HEK293T (cell line): ENCODE results near the gene EPS8.

ENCODE experiments used
- CTCF ChIA-PET: fragments of 350-600 bp; formaldehyde crosslinking; extraction: SDS; loops from one replicate; lab custom pipeline; 2021; ENCODE audit warnings: antibody characterized with exemption, inconsistent platforms; lab: Yijun Ruan, JAX
- POLR2A ChIA-PET: fragments of 350-600 bp; formaldehyde crosslinking; extraction: SDS; loops from one replicate; lab custom pipeline; 2020; ENCODE audit warnings: antibody characterized with exemption, inconsistent platforms; lab: Yijun Ruan, JAX
- DNase-seq: peaks from one replicate; pipeline ENCODE4 v3.0.0; 2012; ENCODE audit warnings: mixed read lengths; ENCODE audit errors: extremely low spot score
- ARNT ChIP-seq: fragments of 450-650 bp; IDR thresholded peaks from 2 replicates; pipeline ENCODE4 v1.6.1; 2017; ENCODE audit warnings: mild to moderate bottlenecking
- BHLHE40 ChIP-seq: fragments of 450-650 bp; IDR thresholded peaks from 2 replicates; pipeline ENCODE4 v1.6.1; 2016; ENCODE audit warnings: mild to moderate bottlenecking, moderate library complexity, borderline replicate concordance
- CTBP1 ChIP-seq: fragments of 450-650 bp; IDR thresholded peaks from 2 replicates; pipeline ENCODE4 v1.6.1; 2016; ENCODE audit warnings: borderline replicate concordance
- ELF4 ChIP-seq: fragments of 450-650 bp; IDR thresholded peaks from 2 replicates; pipeline ENCODE4 v1.6.1; 2017; ENCODE audit warnings: antibody characterized with exemption
- FOXA1 ChIP-seq: fragments of 450-650 bp; IDR thresholded peaks from 2 replicates; pipeline ENCODE4 v1.6.1; 2016; ENCODE audit warnings: mild to moderate bottlenecking
- FOXK2 ChIP-seq: fragments of 450-650 bp; IDR thresholded peaks from 2 replicates; pipeline ENCODE4 v1.6.1; 2016; ENCODE audit warnings: mild to moderate bottlenecking
- FOXM1 ChIP-seq: fragments of 450-650 bp; IDR thresholded peaks from 2 replicates; pipeline ENCODE4 v1.6.1; 2017; ENCODE audit warnings: mild to moderate bottlenecking, borderline replicate concordance
- HDGF ChIP-seq: fragments of 450-650 bp; IDR thresholded peaks from 2 replicates; pipeline ENCODE4 v1.6.1; 2017; ENCODE audit warnings: antibody characterized with exemption, borderline replicate concordance
- L3MBTL2 ChIP-seq: fragments of 450-650 bp; conservative IDR thresholded peaks from 2 replicates; pipeline ENCODE4 v1.6.1; 2016; ENCODE audit warnings: mild to moderate bottlenecking
- LEF1 ChIP-seq: fragments of 450-650 bp; IDR thresholded peaks from 2 replicates; pipeline ENCODE4 v1.6.1; 2017; ENCODE audit warnings: mild to moderate bottlenecking, borderline replicate concordance
- NFRKB ChIP-seq: fragments of 450-650 bp; IDR thresholded peaks from 2 replicates; pipeline ENCODE4 v1.6.1; 2016; ENCODE audit warnings: mild to moderate bottlenecking, moderate library complexity
- SP1 ChIP-seq: fragments of 450-650 bp; IDR thresholded peaks from 2 replicates; pipeline ENCODE4 v1.6.1; 2017
- SUZ12 ChIP-seq: fragments of 450-650 bp; IDR thresholded peaks from 2 replicates; pipeline ENCODE4 v1.6.1; 2016; ENCODE audit warnings: mild to moderate bottlenecking
- TARDBP ChIP-seq: fragments of 450-650 bp; IDR thresholded peaks from 2 replicates; pipeline ENCODE4 v1.6.1; 2016
- ZNF384 ChIP-seq: fragments of 450-650 bp; IDR thresholded peaks from 2 replicates; pipeline ENCODE4 v1.6.1; 2016
- TF ChIP-seq, protein P1 (sequence below): fragments of 450-650 bp; IDR thresholded peaks from 2 replicates; pipeline ENCODE4 v1.6.1; 2016

The EPS8 gene

DNA sequence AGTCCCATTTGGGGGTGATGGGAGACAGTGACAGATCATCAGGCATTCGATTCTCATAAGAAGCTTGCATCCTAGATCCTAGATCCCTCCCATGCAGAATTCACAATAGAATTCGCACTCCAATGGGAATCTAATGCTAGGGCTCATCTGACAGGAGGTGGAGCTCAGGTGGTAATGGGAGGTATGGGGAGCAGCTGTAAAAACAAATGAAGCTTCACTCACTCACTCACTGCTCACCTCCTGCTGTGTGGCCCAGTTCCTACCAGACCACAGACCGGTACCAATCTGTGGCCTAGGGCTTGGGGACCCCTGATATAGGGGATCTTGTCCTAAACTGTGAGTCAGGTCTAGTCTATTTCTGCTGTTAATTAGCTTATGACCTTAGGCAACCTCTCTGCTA is 40.1 kb upstream of the EPS8 start:
- CTCF ChIA-PET, result no interaction called here
- DNase-seq, result no peak

GRCh38 chr12:15827136-15827535 is 37.9 kb upstream of the EPS8 start:
- CTCF ChIA-PET, result interaction anchor here (1.2 kb wide), 1 partner anchor 31 kb away, joined by 4 read pairs; no protein-coding TSS in a partner anchor
- DNase-seq, result no peak
- POLR2A ChIA-PET, result no interaction called here
- TF ChIP-seq SUZ12, result no peak
- no peak for TF ChIP-seq FOXM1
- no peak for TF ChIP-seq HDGF
- no peak for TF ChIP-seq ZNF384

More for the DNA sequence above, 40.1 kb upstream of the EPS8 start:
- POLR2A ChIA-PET, result no interaction called here
- TF ChIP-seq SUZ12 (no peak), ELF4 (no peak)
- TF ChIP-seq, protein P1, sequence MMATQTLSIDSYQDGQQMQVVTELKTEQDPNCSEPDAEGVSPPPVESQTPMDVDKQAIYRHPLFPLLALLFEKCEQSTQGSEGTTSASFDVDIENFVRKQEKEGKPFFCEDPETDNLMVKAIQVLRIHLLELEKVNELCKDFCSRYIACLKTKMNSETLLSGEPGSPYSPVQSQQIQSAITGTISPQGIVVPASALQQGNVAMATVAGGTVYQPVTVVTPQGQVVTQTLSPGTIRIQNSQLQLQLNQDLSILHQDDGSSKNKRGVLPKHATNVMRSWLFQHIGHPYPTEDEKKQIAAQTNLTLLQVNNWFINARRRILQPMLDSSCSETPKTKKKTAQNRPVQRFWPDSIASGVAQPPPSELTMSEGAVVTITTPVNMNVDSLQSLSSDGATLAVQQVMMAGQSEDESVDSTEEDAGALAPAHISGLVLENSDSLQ, result no peak

- TF ChIP-seq FOXA1 (no peak), SUZ12 (no peak), FOXK2 (no peak), ZNF384 (no peak), NFRKB (no peak), HDGF (no peak), FOXM1 (no peak), CTBP1 (no peak), BHLHE40 (no peak), ELF4 (no peak), L3MBTL2 (no peak), LEF1 (no peak), ARNT (no peak), TARDBP (no peak), SP1 (no peak)
- TF ChIP-seq, protein P1, result no peak
- no peak for DNase-seq
- POLR2A ChIA-PET, result no interaction called here
- CTCF ChIA-PET, result no interaction called here
These were observed 35.3 kb upstream of the EPS8 start for GRCh38 chr12:15824516-15824915.

DNA sequence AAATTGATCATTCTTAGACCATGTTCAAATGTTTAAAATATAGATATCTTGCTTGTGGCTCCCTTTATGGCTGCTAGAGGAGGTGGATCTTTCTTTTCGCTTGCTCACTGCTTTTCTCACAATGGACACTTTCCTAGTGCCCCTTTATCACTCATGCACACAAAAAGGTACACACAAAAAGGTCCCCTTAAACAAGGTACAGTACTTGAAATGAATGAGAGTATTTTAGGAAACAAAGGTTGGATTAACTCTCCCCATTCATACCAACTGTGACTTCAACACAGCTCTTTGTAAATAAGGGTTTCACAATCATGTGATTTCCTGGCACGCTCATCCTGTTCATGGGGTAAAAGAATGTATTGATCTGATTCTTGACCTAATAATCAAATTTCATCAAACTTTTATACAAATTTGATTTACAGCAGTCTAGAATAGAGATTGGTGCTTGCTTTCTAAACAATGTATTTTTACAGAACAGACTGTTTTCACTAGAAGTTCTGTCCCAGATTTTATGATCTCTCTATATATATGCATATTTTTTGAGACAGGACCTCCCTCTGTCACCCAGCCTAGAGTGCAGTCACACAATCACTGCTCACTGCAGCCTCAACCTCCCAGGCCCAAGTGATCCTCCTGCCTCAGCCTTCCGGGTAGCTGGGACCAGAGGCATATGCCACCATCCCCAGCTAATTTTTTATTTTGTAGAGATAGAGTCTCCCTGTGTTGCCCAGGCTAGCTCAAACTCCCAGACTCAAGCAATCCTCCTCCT is 34.4 kb upstream of the EPS8 start:
- ChIA-PET POLR2A (no interaction called here), CTCF (no interaction called here)
- DNase-seq, result no peak
- no peak for TF ChIP-seq TARDBP
- TF ChIP-seq SP1, result no peak

DNA sequence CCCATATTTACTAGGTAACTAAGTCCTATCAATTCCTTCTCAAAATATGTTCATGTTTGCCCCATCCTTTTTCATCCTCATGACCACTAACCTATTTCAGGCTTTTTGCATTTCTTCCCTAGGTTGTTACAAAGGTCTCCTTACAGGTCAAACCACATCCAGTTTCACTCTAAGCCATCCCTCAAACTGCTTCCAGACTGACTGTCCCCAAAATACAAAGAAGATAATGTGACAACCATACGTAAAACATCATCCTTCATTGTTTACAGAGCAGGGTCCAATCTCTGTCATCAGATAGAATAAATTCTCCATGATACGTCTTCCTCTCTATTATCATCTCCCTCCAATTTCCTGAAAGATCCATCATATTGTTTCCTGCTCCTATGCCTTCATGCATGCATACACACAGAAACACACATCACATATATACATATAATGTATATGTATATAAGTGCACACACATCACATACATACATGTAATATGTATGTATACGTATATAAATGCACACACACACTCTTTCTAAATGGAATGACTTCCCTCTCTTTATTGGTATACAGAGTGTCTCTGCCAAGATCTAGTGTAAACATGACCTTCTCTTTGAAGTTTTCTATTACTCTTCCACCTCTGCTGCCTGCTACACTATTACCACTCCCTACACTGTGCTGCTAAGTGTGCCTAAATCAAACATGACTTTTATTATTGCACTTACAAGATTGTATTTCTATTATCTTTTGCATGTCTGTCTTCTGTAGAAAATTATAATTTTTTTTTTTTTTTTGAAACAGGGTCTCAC is 30.7 kb upstream of the EPS8 start:
- ChIA-PET CTCF (no interaction called here), POLR2A (no interaction called here)
- DNase-seq, result no peak
- no peak for TF ChIP-seq SUZ12
- TF ChIP-seq CTBP1, result no peak
- TF ChIP-seq L3MBTL2, result no peak
- TF ChIP-seq SP1, result no peak
- TF ChIP-seq ZNF384, result no peak
- TF ChIP-seq, protein P1, result no peak
- no peak for TF ChIP-seq TARDBP
- no peak for TF ChIP-seq NFRKB
- no peak for TF ChIP-seq FOXM1
- TF ChIP-seq LEF1, result no peak
- no peak for TF ChIP-seq FOXK2
- no peak for TF ChIP-seq BHLHE40
- no peak for TF ChIP-seq ARNT
- no peak for TF ChIP-seq ELF4
- no peak for TF ChIP-seq FOXA1
- no peak for TF ChIP-seq HDGF

DNA sequence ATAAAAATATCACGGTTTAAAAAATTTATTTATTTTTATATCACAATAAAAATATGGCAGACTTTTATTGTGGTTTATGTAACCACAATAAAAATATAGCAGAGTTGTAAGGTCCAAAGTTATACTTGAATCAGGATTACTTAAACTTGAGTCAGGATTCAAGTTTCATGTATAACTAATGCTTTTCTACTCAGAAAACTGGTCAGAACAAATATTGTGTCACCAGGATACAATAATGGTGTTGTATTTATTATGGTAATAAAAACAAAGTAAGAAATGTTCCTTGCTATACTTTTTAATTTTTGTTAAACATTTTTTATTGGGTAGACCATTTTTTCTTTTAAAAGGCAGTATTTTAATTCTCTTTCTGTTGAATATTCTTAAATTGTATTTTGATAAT is 29.2 kb upstream of the EPS8 start:
- CTCF ChIA-PET, result no interaction called here
- DNase-seq, result no peak
- TF ChIP-seq SUZ12 (no peak), BHLHE40 (no peak), FOXM1 (no peak), FOXK2 (no peak), FOXA1 (no peak), SP1 (no peak), HDGF (no peak), L3MBTL2 (no peak), ARNT (no peak), LEF1 (no peak), CTBP1 (no peak), TARDBP (no peak), ZNF384 (no peak), ELF4 (no peak)
- TF ChIP-seq, protein P1, result no peak
- POLR2A ChIA-PET, result no interaction called here
